HG02759 (cell line): Measurements from ENCODE around the gene GAS2L2.
"Not testable (repeated sequence)": the region's sequence is repeated elsewhere in the genome, so short reads cannot be mapped to it uniquely, and the experiment has no call there.

Experiments used
- ATAC-seq: cut with Tn5 transposase; IDR thresholded peaks from one replicate; pipeline ENCODE4 v1.9.1; 2021; ENCODE audit warnings: mild to moderate bottlenecking, moderate library complexity; ENCODE audit not compliant: unreplicated experiment

GAS2L2 gene

DNA sequence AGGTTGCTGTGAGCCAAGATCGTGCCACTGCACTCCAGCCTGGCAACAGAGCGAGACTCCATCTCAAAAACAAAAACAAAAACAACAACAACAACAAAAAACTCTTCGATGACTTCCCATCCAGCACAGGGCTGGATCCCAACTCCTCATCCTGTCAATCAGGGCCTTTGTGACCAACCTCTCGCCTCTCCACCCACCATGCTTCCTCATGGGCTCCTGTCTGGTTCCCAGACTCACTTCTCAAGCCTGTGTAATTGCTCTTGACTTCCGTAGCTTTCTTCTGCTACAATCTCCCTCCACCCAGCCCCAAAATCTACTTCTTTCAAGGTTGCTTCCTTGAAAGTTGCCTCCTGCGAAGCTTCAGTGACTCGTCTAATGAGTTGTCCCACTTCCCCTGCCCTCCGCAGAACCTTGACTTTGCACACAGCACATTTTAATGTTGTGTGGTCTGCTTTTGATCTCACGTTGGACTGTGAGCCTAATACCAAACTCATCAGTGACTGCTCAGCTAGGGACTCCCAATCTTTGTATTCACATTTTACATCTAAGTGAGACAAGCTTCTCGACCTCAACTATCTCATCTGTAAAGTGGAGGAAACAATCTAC is 22.5 kb downstream of the GAS2L2 start:
- no peak for ATAC-seq

DNA sequence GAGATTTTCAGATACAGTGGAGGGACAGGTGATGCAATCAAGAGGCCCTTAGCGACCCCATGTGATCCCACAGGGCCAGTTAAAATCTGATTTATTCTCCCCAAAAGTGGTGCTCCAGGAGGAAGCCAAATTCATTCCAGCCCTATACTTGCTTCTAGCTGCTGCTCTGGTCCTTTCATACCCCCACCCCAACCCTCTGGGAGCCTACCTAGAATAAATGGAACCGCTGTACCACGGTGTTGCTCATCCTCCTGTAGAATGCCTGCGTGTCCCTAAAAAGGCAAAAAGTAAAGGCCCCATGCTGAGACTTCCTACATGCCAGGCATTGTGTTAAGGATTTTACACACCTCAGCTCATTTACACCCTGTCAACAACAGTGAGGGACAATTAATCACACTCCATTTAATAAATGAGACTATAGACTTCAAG is 23.6 kb downstream of the GAS2L2 start:
- ATAC-seq = no peak

DNA sequence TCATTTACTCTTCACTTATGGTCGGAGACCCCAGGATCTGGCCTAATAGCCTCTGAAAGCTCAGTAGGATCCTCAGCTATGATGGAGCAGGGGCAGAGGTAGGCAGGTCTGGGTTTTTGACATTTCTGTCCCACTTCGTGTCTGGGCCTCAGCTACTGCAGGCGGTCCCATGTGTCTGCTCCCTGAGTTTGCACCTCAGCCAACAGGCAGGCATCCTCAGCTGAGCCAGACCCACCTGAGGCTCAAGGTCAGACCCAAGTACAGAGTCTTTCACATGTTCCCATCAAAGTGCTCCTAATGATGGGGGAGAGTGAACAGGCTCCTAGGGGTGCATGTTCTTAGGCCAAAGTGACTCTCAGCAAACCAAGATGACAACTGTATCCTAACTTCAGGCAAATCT is 24.5 kb downstream of the GAS2L2 start:
- ATAC-seq = no peak

DNA sequence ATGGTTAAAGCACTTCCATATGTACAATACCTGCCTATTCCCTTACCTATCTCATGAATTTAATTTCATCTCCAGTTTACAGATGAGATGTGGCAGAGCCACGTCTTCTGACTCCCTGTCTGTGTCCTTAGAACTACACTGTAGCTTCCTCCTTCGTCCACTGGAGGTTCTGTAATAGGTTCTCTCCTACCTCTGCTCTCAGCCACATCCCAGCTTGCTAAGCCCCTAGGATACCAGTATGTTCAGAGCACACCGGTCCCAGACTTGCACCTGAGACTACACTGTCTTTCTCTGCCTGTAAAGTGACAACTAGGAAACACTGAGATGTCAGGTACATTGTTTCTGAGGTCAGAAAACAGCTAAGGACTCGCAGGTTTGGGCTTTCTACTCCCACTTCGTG is 25.4 kb downstream of the GAS2L2 start:
- no peak for ATAC-seq

DNA sequence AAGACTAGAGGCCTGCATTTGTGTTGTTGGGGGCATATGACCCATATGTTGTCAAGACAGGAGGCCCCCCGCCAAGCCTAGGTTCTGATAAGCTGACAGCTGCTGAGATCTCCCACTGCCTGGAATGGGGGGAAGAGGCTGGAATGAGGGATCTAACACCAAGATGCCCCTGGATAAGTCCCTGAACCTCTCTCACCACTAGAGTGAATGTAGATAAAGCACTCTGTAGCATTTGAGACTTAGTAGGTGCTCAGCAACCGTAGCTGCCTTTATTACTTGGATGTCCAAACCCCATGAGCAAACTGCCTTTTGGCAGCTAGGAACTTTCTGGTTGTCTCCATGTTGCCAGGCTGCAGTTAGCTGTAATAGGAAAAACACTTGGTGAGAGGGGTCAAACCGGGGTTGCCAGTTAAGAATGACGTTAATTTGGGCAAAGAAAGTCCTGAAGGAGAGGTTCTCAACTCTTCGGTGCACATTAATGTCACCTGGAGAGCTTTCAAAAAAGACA is 26.0 kb downstream of the GAS2L2 start:
- no peak for ATAC-seq

DNA sequence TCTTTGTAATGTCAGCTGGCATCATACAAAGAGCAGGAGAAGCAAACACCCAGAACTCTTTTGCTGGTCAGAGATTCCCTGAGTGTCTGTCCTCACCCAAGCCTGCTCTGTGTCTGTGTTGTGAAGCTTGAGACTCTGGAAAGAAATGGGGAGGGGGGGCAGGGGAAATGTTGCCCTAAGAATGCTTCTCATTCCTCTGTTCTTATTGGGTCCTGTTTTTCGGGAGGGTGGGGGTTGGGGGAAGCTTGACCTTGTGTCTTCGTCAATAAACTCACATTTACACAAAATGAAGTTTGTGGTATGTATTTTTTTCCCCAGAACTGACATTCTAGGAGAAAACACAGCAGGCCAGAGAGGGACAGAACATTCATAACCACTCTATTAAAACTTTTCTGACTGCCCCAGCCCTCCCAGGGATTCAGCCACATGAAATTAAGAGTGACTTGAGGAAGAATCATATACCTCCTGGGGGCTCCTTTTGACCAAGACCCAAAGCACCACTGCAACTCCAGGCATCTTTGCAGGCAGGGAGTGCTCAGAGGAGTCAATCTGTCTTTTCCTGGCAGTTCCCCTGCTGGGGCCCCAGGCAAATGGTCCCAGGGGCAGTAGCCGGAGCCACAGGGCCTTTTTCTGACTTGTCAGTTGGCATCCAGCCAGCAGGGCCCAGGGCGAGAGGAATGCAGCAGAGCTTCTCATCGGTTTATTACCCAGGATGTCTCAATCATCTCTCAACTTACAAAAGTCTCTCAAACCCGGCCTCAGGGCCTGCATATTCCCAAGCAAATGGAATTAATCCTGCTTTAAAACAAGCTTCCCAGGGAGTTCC is 26.7 kb downstream of the GAS2L2 start:
- no peak for ATAC-seq

DNA sequence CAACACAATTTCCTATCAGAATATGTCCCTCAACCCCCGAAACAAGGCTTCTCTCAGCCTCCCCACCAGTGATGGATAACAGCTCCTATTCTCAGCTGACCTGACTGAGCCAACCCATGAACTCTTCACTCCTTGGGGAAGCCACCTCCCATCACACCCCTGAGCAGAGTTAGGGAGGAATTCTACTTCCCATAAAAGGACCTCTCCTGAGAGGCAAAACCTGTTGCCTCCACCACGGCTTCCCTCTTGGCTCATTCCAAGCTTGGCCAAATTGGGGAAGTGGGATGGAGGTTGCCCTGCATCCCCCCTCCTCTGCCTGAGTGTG is 27.3 kb downstream of the GAS2L2 start:
- no peak for ATAC-seq

DNA sequence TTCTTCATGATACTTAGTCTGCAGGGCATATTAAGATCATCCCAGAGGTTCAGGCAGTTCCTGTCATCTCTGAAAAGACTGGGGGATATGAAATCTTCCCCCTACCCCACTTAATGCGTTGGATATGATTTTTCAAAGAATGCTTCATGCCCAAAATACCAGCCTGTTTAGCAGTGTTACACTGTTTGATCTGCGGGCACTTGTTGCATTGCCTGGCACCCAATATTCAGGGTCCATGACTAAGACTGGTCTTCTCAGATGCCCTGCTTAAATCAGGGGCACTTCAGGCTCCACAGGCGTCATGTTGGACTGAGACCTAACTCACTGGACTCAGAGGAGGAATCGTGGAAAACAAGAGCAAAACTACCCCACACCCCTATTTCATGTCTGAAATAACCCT is 28.0 kb downstream of the GAS2L2 start:
- no peak for ATAC-seq

DNA sequence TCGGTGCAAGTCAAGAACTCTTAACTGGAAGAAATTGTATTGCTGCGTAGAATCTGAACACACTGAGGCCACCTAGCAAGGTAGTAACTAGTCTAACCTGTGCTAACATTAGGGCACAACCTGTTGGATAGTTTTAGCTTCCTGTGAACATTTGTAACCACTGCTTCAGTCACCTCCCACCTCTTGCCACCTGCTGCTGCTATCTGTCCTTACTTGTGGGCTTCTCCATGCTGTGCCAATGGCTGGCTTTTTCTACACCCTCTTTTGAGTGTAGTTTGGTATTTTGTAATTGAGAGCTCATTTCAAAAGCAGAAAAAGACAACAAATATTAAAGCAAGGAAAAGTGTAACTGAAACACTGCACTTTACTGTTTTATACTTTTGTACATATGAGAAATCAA is 29.3 kb downstream of the GAS2L2 start:
- no peak for ATAC-seq

DNA sequence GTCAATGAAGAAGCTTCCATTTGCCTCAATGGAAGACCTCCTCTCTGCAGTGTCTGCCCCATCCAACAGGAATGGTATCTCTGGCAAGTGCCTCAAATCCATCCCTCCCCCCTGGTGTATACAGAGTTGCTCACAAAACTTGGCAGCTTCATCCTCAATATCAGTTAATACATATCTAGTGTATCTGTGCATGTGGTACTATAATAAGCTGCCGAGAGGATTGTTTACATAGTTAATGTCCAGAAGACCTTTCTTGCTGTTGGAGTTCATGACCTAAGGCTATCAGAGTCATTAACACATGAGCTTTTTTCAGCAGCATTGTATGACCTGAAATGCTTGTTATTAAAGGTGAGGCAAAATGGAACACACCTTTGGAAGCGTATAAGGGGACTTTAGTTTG is 35.6 kb downstream of the GAS2L2 start:
- no peak for ATAC-seq

DNA sequence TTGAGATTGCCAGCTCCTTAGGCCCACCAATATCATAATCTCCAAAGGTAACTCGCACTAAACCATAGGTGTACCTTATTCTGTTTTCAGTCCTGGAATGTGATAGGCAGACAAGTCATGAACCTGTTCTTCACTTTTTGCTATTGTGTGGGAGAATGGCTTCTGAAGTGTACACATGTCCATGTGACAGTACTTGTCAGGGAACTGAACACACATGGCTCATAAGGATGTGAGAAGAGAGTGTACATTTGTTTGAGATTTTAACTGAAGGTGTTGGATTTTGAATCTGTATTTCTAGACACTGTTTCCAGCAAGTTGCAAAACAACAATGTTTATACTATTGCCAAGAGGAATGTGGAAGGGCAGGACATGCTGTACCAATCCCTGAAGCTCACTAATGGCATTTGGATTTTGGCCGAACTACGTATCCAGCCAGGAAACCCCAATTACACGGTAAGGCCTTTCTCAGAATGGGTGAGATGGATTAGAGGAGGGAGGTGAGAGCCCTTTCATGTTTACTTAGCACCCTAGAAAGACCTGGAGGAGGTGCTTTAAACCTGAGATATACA is 36.1 kb downstream of the GAS2L2 start:
- ATAC-seq = no peak

DNA sequence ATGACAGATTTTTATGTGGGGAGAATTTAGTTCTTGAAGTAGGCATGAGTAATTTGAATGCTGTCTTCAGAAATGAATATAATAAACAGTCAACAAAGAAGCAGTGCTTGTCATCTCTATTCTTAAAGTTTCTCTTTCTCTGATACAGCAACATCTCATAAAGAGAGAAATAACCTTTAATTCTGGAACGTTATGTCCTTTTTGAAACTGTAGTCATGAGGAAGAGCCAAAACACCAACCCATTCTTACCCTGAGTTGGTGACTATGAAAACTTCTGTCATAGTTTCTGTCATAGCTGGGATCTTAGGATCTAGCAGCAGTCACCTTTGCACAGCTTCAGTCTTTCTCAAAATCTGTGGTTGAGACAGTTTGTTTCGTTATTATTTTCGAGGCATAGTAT is 36.9 kb downstream of the GAS2L2 start:
- ATAC-seq = no peak

DNA sequence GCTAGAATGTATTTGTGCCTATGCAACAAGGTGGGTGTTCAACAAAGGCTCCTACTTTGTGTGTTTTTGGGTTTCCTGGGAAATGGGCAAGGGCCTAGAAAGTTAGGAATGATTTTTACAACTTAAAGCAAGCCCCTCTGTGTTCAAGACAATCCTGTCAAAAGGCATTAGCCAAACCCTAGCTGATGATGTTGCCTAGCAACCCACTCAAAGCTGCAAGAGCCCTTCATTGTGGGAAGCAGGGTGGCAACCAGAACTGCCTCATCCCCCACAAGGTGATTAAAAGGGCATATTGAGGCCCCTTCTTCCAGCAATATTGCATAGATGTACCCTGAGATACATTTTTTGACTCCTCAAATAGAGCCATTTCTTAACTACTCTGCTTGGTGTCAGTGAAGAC is 37.6 kb downstream of the GAS2L2 start:
- no peak for ATAC-seq

DNA sequence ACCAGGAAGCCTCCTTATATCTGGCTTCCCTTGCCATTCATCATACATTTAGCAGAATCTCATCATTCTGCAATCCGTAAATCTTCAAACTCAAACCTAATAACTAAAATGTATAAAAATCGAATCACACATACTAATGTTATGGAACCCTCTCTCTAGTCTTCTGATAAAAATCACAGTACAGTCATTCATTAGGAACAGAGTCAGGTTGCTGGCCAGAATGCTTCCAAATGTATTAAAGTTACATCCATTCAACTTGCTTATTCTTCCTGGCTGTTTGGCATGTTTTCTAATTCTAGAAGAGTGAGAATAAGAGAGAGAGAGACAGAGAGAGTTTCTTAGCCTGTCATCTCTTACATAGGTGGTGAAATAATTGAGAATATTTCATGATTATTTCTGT is 38.1 kb downstream of the GAS2L2 start:
- ATAC-seq = no peak

DNA sequence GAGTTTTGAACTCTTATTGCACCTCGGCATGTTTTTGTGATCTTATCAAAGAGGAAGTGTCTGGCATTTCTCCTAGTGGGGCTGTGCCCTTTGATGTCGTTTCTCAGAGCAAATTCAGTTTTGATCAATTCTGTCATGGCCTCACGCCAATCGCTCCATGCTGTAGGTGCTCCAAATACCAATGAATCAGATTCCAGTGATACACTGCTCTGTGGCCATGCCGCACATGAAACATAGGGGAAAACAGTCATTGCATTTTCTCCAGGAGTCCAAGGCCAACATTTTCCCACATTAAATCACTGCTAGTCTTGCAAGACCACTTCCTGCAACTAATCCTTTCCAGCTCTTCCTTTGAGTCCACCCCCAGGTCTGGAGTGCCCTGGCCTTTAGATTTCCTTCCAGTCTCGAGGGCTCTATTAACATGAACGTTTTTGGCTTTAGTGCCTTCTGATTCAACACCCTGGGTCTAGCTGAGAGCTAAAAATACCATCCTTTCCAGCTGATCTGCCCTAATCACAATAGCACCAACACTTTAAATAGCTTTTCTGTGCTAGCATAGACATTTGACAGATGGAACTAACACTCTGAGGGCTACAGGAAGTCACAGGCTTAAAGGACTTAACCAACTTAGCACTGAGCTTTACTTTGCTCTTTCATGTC is 39.8 kb downstream of the GAS2L2 start:
- no peak for ATAC-seq

DNA sequence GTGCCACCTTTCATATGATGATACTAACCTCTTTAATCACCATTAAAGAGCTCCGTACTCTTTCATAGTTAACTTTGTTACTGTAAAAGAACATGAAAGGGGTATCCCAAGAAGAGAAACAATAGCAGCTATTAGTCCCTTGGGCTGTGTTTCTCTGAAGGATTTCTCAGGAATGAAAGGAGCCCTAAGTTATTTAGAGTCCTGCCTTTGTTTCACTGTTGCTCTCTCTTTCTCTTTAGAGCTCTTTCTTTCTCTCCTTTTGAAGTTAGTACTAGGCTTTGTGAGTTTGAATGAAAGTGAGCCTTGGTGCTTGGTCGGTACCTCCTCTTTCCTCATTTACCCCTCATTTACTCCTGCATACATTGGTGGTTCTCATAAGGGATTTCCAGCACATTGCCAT is 42.1 kb downstream of the GAS2L2 start:
- no peak for ATAC-seq

DNA sequence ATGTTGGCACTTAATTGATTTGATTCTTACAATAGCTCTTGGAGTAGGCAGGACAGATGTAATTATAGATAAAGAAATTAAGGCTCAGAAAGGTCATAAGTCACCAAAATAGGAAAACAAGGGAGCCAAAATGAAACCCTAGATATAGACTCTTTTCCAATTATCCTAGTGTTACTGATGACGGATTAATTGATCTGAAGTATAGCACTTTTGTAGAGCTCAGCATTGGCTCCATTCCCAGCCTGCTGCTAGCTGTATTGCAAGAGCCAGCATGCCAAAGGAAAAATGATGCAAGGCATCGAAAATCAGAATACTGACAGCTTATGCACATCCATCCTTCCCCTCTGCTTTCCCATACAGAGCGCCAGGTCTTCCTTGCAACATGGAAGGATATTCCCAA is 43.2 kb downstream of the GAS2L2 start:
- ATAC-seq = no peak

DNA sequence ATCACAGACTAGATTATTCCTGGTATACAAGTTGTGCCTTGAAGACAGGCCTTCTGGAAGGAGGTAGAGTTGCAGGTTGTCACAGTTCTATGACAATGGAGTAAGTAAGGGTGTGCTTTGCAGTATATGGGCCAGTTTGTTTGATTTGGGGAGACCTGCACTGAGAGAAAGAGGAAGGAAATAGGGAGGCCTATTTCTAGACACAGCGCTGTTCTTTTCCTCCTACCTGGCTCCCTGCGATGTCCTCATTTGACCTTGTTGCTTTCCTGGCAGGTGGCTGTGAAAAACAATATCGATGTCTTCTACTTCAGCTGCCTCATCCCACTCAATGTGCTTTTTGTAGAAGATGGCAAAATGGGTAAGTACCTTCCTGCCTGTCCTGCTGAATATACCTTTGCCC is 44.1 kb downstream of the GAS2L2 start:
- ATAC-seq = no peak

DNA sequence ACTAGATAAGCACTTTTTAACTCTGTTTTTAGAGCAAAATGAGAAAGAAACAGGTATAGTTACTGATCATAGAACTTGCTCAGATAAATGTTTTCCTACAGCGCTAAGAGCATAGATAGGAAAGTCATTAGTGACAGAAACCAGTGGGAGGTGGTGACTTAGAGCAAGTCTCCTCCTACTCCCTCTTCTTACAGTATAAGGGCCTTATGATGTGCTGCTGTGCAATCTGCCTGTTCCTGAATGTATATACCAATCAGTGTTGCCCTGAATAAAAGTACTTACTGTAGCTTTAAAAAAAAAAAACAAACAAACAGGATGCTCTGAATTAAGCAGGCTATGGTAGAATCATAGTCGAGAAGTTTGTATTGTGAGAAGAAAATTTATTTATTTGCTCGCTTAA is 44.9 kb downstream of the GAS2L2 start:
- ATAC-seq = no peak

DNA sequence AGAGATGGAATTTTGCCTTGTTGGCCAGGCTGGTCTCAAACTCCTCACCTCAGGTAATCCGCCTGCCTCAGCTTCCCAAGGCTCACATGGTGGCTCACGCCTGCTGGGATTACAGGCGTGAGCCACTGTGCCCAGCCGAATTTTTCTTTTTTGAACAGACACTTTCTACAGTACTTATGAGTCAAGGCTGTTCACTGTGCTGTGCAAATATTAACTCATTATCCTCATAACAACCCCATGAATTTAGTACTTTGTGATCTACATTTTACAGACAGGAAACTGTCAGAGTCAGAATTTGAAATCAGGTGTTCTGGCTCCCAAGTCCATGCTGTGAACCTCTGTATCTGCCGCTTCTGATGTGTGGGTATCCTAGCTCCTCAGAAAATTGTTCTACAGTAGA is 47.3 kb downstream of the GAS2L2 start:
- no peak for ATAC-seq

DNA sequence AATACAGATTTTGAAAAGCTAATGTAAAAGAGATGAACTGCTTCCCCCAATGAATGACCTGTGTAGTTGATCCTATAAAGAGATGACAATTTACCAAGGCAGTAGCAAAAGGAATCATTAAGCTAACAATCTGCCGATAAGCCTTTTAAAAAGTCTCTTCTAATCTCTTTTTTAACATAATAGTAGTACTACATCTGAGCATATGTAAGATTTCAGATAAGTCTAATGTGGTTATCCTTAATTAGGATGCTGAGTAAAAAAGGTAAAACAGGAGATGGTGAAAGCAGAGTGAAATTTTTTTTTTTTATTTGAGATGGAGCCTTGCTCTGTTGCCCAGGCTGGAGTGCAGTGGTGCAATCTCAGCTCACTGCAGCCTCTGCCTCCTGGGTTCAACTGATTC is 47.8 kb downstream of the GAS2L2 start:
- no peak for ATAC-seq

DNA sequence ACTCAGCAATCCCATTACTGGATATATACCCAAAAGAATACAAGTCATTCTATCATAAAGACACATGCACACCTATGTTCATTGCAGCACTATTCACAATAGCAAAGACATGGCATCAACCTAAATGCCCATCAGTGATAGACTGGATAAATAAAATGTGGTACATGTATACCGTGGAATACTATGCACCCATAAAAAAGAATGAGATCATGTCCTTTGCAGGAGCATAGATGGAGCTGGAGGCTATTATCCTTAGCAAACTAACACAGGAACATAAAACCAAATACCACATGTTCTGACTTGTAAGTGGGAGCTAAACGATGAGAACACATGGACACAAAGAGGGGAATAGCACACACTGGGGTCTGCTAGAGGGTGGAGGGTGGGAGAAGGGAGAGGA is 49.7 kb downstream of the GAS2L2 start:
- not testable (repeated sequence) for ATAC-seq
